BE2C (cell line): ENCODE results near the gene FST.

Experiments
- DNase-seq: peaks from one replicate; pipeline ENCODE4 v3.0.0-alpha.2; 2020
- H3K27me3 ChIP-seq: fragments of 250-450 bp; sonication (Bioruptor Pico); 2 replicates; pipeline ENCODE4 v1.5.1; 2020; ENCODE audit warnings: mild to moderate bottlenecking
- H3K36me3 ChIP-seq: fragments of 250-450 bp; sonication (Bioruptor Pico); 2 replicates; pipeline ENCODE4 v1.5.1; 2020; ENCODE audit warnings: mild to moderate bottlenecking
- H3K4me1 ChIP-seq: fragments of 250-450 bp; sonication (Bioruptor Pico); 2 replicates; pipeline ENCODE4 v1.5.1; 2020
- H3K4me3 ChIP-seq: 2 replicates; pipeline ENCODE4 v1.5.1; 2011; ENCODE audit warnings: low read depth, low read length
- H3K9me3 ChIP-seq: fragments of 250-450 bp; sonication (Bioruptor Pico); 2 replicates; pipeline ENCODE4 v1.5.1; 2020
- TF ChIP-seq, protein P1 (sequence below): IDR thresholded peaks from 2 replicates; pipeline ENCODE4 v1.5.1; 2012; ENCODE audit warnings: mild to moderate bottlenecking, low read depth, low read length

The FST gene

DNA sequence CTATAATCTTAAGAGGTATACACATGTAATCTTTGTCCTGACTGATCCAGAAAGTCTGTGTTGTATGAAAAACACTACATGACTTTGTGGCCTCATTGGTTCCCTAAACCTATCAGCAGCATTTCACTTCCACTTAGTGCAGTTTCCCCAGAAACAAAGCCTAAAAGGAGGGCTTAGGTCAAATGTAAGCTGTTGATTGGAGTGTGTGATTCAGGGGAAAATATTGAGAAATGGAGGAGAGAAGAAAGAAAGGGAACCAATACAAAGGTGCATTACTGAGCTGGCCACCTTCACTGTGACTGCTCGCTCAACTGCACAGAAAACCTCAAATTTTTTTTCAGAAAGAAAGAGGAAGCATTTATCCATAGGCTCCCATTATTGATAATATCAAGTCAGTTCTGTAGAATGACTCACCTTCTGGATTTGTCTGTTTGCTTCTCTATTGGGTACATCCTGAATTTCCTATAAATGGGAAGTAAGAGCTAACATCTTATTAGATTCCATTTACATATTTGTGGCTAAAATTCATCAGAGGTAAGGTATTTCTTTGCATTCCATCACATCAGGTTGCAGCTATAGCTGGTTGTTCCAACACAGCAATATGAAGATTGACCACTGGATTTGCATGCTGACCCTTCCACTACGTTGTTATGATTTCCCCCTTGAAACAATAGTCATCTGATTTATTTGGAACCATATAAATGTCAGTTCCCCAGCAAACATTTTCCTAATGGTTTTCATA is 10.3 kb upstream of the FST start:
- Histone ChIP-seq H3K36me3 (no peaks in the 10 kb centered on the region), H3K27me3 (no peaks in the 10 kb centered on the region), H3K9me3 (no peaks in the 10 kb centered on the region), H3K4me3 (no peak overlapping the region), H3K4me1 (no peaks in the 10 kb centered on the region)
- no peak for DNase-seq
- TF ChIP-seq, protein P1, sequence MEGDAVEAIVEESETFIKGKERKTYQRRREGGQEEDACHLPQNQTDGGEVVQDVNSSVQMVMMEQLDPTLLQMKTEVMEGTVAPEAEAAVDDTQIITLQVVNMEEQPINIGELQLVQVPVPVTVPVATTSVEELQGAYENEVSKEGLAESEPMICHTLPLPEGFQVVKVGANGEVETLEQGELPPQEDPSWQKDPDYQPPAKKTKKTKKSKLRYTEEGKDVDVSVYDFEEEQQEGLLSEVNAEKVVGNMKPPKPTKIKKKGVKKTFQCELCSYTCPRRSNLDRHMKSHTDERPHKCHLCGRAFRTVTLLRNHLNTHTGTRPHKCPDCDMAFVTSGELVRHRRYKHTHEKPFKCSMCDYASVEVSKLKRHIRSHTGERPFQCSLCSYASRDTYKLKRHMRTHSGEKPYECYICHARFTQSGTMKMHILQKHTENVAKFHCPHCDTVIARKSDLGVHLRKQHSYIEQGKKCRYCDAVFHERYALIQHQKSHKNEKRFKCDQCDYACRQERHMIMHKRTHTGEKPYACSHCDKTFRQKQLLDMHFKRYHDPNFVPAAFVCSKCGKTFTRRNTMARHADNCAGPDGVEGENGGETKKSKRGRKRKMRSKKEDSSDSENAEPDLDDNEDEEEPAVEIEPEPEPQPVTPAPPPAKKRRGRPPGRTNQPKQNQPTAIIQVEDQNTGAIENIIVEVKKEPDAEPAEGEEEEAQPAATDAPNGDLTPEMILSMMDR: no peak

DNA sequence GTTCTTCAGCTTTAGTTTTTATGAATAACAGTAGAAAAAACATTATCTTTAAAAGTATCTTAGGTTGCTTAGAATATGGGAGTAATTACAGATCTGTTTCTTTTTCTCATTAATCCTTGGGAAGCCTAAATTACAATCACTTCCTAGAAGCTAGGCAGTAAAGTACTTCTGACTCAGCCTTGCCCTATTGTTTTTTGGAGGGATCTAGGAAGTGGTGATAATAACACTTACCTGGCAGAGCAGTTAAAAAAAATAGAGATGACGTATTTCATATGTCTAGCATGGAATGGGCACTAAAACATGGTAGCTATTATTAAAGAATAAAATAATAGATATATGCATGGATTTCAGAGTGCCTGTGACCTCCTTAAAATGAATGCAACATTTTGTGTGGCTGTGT is 8.2 kb upstream of the FST start:
- no peak overlapping the region for H3K4me3 ChIP-seq
- DNase-seq: no peak
- no peaks in the 10 kb centered on the region for H3K9me3 ChIP-seq
- H3K36me3 ChIP-seq: no peaks in the 10 kb centered on the region
- TF ChIP-seq, protein P1: no peak
- H3K4me1 ChIP-seq: no peaks in the 10 kb centered on the region
- no peaks in the 10 kb centered on the region for H3K27me3 ChIP-seq

DNA sequence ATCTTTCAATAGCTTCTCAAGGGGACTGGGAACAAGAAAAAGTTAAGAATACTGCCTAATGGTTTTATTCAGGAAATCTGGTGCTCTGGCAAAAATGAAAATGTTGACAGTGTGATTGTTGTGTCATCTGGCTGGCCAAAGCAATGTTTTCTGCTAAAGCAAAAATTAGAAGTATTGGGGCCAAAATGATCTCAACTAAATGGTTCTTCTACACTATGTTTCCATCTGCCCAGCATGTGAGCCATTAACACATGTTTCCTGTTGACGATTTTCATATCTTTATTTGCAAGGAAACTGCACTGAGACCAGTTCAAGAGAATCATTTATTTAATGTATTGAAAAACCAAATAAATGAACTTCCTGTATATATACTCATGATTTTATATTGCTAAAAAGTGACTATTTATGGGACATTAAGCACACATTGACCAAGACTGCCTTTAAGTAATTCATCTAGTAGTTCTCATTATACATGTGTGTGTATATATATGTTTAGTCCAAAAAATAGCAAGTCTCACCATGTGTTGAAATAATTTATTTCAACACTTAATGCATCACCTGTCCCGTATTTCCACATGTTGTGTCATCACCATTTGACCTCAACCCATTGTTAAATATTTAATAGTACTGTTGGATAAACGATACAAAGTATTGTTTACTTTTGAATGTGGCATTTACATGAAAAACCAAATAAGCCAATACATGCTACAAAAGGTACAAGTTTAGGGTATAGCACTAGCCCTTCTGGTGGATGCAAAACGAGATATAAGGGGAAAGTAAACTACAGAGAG is 7.5 kb upstream of the FST start:
- no peak overlapping the region for H3K4me3 ChIP-seq
- no peaks in the 10 kb centered on the region for H3K9me3 ChIP-seq
- TF ChIP-seq, protein P1: no peak
- H3K4me1 ChIP-seq: no peaks in the 10 kb centered on the region
- no peaks in the 10 kb centered on the region for H3K36me3 ChIP-seq
- H3K27me3 ChIP-seq: no peaks in the 10 kb centered on the region
- no peak for DNase-seq

DNA sequence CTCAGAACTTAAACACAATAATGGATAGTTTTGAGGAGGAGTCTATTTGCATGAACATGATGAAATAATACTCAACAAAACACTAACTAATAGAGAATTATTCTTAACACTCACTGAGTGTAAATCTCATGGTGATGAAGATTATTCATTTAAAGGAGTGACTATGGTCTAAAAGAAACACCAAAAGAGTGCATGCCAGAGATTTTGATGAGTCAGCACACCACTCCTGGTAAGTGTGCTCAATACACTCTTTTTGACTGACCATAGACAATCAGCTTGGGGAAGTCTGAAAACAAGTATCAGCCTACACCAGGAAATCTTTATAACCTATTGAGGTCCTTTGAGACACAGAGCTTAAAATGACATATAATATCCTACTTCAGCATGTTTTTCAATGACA is 6.8 kb upstream of the FST start:
- H3K4me1 ChIP-seq: no peaks in the 10 kb centered on the region
- no peaks in the 10 kb centered on the region for H3K9me3 ChIP-seq
- no peak for DNase-seq
- H3K27me3 ChIP-seq: peaks cover 5% of the 10 kb centered on the region
- TF ChIP-seq, protein P1: no peak
- H3K4me3 ChIP-seq: no peak overlapping the region
- no peaks in the 10 kb centered on the region for H3K36me3 ChIP-seq

DNA sequence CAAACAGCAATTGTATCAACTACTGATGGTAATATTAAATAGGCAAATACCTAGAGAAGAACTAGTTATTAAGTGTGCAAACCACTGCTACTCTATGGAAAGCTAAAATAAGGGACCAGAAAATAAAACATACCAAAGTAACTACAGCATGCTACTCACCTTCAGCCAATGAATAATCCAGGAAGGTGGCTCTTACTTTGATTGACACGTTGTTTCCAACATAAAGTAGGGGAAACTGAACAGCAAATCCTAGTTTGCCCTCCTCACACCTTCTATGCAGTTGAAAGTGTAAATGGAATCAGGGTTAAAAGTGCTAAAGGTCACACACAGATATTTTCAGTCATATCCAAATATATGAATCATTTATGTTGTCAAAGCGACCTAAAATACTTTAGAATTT is 5.1 kb upstream of the FST start:
- no peaks in the 10 kb centered on the region for H3K4me1 ChIP-seq
- H3K36me3 ChIP-seq: no peaks in the 10 kb centered on the region
- H3K27me3 ChIP-seq: peaks cover 18% of the 10 kb centered on the region
- H3K9me3 ChIP-seq: no peaks in the 10 kb centered on the region
- TF ChIP-seq, protein P1: no peak
- no peak overlapping the region for H3K4me3 ChIP-seq
- no peak for DNase-seq

DNA sequence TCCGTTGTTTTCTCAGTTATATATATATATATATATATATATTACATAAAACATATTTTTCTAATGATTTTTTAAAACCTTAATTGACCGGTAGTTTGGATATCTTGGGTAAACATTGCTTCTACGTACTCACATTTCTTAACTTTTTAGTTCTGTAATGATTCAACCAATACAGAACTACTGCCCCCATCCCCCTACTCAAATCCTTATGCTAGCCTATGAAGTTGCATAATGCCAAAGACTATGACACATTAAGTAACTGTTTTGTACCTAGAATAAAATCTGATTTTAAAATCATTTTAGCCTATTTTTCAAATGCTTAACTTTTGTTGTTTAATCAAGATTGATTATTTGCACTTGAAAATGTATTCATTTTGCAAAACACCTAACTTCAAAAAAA is 4.4 kb upstream of the FST start:
- Histone ChIP-seq H3K4me3 (no peak overlapping the region), H3K4me1 (no peaks in the 10 kb centered on the region), H3K9me3 (no peaks in the 10 kb centered on the region), H3K27me3 (peaks cover 25% of the 10 kb centered on the region), H3K36me3 (no peaks in the 10 kb centered on the region)
- TF ChIP-seq, protein P1: no peak
- DNase-seq: no peak
